ENCODE measurements around the gene KCNJ13. TPM values are rescaled to one million over a fixed set of nuclear protein-coding genes. Genes with fewer than 3 reads are reported as not detected.

KCNJ13 gene
- total RNA-seq, 1 donor from 2014 or later, result not detected

DNA sequence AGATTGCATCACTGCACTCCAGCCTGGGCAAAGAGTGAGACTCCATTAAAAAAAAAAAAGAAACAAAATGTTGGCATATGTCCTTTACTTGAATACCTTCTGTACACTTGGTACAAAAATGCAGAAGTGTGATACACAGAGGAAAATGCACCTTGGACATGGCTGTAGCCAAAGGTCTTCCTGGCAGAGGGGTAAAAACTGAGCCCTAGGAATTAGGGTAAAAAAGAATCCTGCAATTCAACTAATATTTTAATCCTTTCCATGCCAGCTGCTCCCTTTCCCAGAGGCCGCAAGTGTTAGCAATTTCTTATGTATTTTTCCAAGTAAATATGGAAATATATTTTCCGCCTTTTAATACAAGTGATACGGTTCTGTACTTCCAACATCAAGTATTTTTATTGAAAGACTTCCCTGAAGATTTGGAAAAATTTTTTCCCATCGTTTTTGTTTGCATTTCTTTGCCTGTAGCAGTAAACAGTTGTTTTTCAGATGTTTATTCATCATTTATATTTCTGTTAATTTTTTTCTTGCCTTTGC is 26.2 kb downstream of the KCNJ13 start:
- DNase-seq (ENCODE audit: low read depth), result no peak
- TF ChIP-seq, protein P1, sequence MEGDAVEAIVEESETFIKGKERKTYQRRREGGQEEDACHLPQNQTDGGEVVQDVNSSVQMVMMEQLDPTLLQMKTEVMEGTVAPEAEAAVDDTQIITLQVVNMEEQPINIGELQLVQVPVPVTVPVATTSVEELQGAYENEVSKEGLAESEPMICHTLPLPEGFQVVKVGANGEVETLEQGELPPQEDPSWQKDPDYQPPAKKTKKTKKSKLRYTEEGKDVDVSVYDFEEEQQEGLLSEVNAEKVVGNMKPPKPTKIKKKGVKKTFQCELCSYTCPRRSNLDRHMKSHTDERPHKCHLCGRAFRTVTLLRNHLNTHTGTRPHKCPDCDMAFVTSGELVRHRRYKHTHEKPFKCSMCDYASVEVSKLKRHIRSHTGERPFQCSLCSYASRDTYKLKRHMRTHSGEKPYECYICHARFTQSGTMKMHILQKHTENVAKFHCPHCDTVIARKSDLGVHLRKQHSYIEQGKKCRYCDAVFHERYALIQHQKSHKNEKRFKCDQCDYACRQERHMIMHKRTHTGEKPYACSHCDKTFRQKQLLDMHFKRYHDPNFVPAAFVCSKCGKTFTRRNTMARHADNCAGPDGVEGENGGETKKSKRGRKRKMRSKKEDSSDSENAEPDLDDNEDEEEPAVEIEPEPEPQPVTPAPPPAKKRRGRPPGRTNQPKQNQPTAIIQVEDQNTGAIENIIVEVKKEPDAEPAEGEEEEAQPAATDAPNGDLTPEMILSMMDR (conservative IDR thresholded peaks at IDR 0.05; ENCODE audit: low read depth, low read length), result no peak
- no peak overlapping the region for H3K4me3 ChIP-seq (ENCODE audit: low read depth, low read length)

DNA sequence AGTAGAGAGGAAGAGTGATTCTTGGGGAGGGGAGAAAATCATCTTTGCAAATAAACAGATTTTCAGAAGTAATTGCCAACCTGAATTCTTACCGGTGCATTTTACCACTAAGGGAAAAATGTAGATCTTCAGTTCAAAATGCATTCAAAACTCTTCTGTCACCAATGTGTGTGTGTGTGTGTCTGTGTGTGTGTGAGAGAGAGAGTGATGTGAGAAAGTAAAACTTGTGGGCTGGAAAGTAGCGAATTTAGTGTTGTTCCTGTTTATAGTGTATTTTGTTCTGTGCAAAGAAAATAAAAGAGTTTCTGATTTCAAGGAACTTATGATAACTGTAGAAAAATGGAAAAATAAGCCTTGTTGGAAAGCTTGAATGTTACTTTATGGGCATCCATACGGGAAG is 27.0 kb downstream of the KCNJ13 start:
- no peak overlapping the region for H3K4me3 ChIP-seq (ENCODE audit: low read depth, low read length)
- no peak for DNase-seq (ENCODE audit: low read depth)
- TF ChIP-seq, protein P1 (conservative IDR thresholded peaks at IDR 0.05; ENCODE audit: low read depth, low read length), result no peak

DNA sequence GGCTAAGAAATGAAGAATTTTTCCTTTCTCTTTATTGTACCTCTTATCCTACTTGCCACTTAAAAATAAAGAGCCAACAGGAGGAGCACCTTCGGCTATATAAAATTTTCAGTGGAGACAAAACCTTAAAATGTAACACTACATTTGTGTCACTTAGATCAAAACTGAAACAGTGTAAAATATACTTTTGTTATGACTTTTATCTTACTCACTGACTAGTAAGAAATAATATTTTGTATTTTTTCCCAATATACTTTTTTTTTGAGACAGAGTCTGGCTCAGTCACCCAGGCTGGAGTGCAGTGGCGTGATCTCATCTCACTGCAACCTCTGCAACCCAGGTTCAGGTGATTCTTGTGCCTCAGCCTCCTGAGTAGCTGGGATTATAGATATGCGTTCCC is 28.3 kb downstream of the KCNJ13 start:
- DNase-seq (ENCODE audit: low read depth), result no peak
- TF ChIP-seq, protein P1 (conservative IDR thresholded peaks at IDR 0.05; ENCODE audit: low read depth, low read length), result no peak
- H3K4me3 ChIP-seq (ENCODE audit: low read depth, low read length), result no peak overlapping the region

DNA sequence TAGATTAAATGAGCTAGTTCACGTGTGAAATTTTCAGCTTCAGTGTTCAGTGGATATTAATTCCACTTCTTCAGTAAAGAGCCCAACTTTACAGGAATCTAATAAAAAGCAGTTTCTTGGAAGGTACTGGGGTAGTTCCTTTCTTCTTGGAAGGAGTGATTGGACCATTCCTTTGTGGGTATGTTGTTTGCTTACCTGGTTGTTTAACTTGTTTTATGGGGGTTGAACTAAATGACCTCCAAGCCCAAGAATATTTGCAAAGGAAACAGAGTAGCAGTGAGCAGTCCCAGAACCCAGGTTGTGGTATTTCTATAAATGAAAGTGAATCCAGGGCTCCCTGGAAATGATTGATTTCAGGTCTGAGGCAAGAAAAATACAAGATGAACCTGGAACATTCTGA is 31.4 kb downstream of the KCNJ13 start:
- TF ChIP-seq, protein P1 (conservative IDR thresholded peaks at IDR 0.05; ENCODE audit: low read depth, low read length), result no peak
- no peak for DNase-seq (ENCODE audit: low read depth)
- no peak overlapping the region for H3K4me3 ChIP-seq (ENCODE audit: low read depth, low read length)

DNA sequence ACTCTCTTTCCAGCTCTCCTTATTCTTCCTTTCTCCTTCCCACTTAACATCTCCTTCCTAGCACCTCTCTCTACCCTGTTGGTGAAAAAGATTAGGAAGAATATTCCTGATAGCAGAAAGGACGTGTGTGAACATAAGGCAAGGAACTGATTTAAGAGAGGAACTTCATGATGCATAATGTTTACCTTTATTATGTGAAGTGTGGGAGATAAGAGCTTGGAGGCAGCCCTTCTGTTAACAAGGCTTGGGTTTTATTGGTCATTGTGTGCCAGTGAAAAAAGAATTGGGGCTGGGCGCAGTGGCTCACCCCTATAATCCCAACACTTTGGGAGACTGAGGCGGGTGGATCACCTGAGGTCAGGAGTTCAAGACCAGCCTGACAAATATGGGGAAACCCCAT is 34.4 kb downstream of the KCNJ13 start:
- no peak overlapping the region for H3K4me3 ChIP-seq (ENCODE audit: low read depth, low read length)
- no peak for DNase-seq (ENCODE audit: low read depth)
- TF ChIP-seq, protein P1 (conservative IDR thresholded peaks at IDR 0.05; ENCODE audit: low read depth, low read length), result no peak

DNA sequence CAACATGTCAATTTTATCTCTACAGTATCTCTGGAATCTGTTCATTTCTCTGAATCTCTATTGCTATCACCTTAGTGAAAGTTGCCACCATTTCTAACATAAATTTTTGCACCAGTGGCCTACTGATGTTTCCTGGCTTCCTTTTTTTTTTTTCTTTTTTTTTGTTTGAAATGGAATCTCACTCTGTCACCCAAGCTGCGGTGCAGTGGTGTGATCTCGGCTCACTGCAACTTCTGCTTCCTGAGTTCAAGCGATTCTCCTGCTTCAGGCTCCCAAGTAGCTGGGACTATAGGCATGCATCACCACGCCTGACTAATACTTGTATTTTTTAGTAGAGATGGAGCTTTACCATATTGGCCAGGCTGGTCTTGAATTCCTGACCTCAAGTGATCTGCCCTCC is 35.1 kb downstream of the KCNJ13 start:
- no peak overlapping the region for H3K4me3 ChIP-seq (ENCODE audit: low read depth, low read length)
- TF ChIP-seq, protein P1 (conservative IDR thresholded peaks at IDR 0.05; ENCODE audit: low read depth, low read length), result no peak
- DNase-seq (ENCODE audit: low read depth), result no peak

DNA sequence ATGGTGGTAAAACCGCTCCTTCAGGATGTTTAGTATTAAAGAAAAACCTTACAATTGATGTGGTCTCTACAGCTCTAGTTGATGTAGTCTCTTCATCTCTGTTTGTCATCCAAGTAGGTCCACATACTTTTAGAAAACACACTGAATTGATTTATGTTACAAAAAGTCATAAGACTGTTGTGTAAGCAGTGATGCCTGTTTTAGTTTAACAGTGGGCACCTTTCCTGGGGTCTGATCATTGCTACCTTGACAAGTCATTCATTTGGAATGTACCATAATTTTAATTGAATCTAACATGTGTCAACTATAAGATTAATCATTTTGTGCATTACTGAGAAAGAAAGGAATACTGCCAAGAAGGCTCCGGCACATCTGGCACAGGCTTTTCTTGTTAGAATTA is 44.9 kb downstream of the KCNJ13 start:
- no peak overlapping the region for H3K4me3 ChIP-seq (ENCODE audit: low read depth, low read length)
- no peak for DNase-seq (ENCODE audit: low read depth)
- TF ChIP-seq, protein P1 (conservative IDR thresholded peaks at IDR 0.05; ENCODE audit: low read depth, low read length), result no peak

All from epithelial cell of proximal tubule (primary cell).